GM19397 (cell line): ENCODE measurements around the gene GALNT9.

Experiments used
- ATAC-seq: cut with Tn5 transposase; IDR thresholded peaks from one replicate; pipeline ENCODE4 v1.9.1; 2021; ENCODE audit warnings: mild to moderate bottlenecking, moderate library complexity; ENCODE audit not compliant: unreplicated experiment

Gene GALNT9

DNA sequence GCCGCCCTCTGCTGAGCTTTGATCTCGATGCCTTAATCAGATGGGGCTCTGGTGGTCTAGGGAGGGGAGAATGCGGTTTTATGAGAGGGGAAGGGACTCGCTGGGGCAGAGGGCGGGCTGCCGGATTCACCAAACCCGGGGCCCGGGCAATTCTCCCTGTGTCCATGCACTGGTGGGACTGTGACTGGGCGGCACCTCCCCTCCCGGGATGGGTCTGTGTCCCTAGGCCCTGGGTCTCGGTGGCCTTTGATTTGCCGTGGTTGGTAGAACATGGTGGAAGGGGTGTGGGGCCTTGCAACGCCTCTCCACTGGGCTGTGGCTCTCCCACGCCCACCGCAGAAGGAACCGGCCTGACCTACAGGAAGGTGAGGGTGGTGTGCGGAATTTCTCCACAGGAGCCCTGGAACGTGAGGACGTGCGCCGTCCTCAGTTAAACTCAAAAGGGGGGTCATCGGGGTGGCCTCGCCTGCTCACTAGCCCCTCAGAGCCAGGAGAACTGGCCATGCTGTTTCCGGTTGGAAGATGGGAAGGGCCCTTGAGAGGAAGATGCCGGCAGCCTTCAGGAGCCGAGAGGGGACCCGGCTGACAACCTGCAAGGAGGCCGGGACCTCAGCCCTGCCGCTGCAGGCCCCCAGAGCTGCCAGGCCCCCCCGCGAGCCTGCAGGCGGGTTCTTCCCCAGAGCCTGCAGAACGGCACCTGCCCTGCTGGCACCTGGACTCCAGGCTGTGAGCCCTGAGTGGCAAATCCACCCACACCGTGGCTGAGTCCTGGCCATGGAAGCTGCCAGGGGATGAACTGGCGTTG lies 141.5 kb downstream of the GALNT9 start:
- ATAC-seq = no peak

DNA sequence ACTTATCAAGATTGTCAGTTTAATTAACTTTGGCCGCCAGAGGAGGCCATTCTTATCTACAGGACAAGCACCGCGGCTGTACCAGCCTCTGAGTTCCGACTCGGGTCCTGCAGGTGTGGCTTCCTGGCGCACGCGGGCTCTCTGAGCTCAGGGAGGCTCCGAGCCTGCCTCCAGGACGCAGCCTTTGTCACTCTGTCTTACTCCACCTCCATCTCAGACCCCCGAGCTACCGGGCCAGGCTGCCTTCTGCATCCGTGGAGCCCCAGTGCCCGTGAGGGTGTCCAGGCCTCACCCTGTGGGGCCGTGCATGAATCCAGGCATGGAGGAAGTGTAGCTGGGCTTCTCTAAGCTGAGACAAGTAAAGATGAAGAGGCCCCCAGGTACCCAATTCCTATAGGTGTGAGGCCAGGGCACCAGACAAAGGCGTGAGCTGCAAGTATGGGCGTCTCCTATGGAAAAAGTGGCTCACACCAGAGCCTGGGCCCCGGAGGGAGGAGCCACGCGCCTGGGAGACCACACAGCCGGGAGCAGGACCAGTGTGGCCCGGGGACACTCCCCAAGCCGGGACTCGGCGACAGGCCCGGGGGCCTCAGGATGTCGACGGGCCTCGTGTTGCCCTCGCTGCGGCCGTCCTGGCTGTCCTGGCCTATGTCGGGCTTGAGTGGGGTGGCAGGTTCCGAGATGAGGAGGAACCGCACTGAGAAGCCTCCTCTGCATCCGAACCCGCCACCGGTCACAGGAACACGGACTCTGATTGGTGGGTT lies 142.3 kb downstream of the GALNT9 start:
- ATAC-seq = no peak

DNA sequence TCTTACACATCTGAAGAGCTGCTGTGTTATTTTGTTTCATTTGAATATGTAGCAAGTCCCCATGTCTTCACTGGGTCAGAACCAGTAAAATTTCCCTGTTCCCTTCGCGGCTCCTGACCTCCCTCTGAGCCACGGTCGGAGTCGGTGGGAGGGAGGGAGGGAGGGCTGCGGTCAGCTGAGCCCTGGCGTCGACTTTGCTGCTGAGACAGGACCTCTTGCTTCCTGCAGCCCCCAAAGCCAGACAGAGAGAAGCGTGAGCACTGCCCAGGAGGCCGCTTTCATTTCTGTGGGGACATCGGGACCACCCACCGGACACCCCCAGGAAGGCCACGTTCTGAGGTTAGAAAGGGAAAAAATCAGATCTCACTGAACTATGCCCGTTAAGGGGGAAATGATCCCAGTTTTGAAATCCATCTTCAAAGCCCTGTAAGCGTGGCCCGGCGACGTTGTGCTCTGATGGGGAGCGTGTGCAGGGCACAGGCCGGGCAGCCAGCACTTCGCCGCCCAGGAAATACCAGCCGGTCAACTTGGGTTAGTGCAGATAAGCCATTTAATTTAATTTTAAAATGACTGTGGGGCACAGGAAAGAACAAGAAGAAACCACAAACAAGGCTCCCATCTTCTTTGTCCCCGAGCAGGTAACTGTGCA lies 143.1 kb downstream of the GALNT9 start:
- no peak for ATAC-seq

DNA sequence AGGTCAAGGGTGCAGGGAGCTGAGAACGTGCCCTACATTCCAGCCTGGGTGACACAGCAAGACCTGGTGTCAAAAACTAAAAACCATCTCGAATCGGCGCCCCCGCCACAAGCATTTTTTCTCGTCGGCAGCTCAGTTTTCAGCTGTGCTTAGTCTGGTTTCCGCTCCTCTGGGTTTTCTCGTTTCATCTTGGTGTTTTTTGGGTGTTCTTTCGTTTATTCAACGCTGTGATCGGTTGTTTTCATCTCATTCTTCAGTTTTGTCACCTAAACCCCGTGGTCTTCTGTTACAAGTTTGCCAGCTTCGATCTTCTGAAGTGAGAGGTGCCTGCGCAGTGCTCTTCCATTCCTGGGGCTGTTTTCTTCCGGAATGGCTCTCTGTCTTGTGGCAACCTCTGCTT lies 143.7 kb downstream of the GALNT9 start:
- no peak for ATAC-seq

DNA sequence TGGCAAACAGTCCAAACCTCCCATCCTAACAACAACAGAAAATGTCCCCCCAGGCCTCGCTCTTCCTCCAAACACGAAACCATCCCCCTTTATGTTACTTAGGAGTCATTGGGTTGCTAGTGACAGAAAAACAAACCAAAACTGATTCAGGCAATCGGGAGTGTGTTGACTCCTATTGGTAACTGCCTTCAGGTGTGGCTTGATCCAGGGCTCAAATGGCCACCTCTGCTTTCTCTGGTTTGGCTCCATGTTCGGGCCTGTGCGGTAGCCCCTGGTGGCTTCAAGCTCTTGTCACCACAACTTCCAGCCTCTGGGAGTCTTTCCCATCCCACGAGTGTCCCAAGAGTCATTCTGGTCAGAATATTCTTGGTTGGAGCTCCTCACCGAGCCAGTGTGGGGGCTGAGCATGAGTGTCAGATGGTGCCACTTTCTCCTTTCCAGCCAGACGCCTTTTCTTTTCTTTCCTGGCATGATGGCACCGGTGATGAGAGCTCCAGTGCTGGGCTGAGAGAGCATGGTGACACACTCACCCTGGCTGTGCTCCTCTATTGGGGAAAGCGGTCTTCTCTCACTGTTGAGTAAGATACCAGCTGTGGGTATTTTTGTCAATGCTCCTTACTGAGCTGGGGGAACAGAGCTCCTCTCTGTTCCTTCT lies 146.6 kb downstream of the GALNT9 start:
- no peak for ATAC-seq

DNA sequence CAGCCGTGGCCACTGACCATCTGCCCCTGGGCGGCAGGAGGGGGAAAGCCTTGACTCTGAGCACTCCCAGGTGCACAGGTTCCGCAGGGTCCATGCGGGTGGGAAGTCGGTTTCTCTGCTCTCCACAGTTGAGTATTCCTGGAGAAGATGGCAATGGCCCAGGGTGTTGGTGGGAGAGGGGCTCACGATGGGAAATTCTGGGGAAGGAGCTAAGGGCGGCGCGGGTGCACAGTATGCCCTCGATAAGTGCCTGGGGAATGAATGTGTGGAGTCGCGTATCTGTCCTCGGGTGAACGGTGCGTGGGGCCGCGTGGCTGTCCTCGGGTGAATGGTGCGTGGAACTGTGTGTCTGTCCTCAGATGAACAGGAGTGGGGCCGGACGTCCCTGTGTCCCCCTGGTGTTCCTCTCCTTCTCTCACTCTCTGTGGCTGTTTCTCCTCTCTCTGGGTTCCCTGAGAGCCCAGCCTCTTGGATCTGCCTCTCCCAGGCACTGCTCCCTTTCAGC lies 147.1 kb downstream of the GALNT9 start:
- ATAC-seq = no peak

DNA sequence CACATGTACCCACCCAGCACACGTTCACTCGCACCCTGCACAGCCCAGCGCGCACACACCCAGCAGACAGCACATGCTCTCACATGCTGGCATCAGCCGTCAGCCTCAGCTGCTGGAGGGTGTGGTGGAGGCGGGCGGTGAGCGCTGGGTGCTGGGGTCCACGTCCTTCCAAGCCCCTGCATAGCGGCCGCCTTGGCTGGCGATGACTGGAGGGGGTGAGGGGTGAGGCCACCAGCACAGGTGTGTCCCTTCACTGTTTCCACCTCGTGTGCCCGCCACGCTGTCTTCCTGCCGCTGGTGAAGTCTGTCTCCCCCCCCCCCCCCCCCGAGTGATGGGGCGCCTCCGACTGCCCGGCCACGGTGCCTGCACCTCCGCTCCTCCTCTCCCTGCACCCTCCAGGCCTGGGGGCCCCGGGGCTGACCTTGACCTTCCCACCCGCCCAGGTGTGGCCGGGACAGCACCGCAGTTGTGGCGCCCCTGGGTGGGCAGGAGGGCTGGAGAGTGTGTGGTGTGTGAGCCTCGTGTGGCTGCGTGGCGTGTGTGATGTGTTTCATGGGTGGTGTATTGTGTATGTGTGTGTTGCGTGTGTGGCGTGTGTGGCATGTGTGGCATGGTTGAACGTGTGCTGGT lies 147.7 kb downstream of the GALNT9 start:
- no peak for ATAC-seq

DNA sequence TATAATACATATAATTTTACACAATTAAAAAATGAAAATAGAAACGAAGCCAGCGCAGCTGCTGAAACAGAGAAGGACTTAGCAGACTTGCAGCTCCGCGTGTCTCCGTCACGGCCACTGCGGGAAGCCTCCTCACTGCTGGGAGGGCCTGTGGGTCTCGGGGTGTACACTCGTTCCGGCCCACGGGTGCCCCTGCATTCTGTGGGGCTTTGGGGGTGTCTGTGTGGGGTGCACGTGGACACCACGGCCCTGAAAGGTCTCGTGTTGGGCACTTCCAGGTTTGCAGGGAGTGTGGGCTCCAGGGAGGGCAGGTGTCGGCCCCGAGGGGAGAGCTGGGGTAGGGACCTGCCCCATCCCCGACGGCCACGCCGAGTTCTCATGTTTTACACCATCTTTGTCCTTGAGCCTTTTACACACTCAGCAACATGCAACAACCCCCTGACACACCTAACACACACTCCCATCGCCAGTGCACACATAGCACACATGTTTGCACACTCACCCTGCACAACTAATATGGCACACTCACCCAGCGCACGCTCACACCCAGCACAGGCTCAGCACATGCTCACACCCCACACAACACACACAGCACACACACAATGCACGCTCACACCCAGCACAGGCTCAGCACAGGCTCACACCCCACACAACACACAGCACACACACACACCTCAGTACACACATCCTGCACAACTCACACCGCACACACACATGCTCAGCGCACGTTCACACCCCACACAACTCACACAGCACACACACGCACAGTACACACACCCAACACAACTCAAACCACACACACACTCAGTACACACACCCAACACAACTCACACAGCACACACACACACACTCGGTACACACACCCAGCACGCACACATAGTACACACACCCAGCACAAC lies 148.5 kb downstream of the GALNT9 start:
- no peak for ATAC-seq

DNA sequence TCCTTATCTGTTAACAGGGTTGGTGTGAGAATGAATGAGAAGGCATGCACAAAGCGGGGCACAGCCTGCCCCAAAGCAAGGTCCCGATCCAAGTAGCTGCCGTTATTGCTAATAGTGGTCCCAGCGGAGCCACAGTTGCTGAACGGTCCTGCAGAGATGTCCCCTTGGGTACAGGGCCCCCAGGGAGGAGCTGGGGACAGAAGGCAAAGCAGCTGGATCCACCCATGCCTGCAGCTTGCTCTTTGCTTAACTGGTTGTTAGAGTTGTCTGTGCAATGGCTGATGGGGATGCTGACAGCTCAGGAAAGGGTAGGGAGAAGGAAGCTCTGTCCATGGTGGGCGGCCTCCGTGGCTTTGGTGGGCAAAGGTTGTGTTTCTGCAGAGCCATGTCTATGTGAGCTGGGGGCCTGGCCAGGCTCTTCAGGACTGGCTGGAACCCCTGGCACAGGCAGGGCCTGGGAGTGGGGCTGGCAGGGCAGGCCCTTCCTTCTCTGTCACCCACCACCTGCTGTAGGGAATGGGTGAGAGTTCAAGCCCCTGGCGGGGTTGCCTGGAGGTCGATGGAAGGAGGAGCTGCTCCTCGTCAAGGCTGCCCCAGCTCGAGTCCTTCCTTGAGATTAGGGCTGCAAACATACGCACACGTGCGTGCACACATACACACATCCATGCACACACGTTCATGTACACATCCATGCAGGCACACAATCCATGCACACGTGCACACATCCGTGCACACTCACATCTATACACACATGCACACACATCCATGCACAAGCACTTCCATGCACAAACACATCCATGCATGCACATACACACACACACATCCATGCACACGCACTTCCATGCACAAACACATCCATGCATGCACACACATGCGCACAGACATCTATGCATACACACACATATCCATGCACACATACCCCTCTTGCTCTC lies 149.7 kb downstream of the GALNT9 start:
- no peak for ATAC-seq

DNA sequence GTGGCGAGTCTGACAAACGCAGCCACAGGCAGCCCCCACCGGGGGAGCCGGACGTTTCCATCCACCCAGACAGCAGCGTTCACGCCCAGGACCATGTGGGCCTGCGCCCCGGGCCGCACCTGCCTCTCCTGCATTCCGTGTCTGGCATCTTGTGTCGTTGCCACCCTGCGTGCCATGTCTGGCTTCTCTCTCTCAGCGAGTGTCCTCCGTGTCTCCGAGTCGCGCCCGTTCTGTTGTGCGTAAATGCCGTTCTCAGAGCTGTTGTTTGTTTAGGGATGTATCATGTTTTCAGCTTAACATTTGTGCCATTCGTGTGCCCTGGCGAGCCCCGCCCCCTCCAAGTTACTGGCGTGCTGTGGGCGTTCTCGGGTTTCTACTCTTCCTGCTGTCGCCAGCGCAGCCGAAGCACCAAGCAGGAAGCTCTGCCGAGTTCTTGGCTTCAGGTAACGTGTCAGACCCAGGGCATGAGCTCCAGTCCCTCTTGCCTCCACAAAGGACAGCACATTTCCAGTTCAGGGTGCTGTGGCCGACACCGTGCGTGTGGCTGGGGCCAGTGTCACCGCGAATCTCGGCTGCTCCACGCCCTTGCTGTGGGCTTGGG lies 150.5 kb downstream of the GALNT9 start:
- no peak for ATAC-seq

DNA sequence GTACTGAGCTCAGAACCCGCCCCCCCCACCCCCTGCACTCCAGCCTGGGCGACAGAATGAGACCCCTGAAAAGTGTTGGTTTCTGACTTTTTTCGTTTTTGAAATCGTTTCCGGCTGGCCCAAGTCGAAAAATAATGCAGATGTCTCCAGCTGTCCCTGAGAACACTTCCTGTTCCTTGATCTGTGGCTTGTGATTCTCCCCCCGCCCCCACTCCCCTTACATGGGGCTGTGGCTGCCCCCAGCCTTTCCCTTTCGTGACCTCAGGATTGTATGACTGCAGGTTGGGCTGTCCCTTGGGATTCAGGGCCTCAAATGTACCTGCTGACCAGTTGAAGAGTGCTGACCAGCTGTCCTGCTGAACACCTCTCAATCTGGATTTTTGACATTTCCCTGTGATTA lies 151.1 kb downstream of the GALNT9 start:
- ATAC-seq = no peak

DNA sequence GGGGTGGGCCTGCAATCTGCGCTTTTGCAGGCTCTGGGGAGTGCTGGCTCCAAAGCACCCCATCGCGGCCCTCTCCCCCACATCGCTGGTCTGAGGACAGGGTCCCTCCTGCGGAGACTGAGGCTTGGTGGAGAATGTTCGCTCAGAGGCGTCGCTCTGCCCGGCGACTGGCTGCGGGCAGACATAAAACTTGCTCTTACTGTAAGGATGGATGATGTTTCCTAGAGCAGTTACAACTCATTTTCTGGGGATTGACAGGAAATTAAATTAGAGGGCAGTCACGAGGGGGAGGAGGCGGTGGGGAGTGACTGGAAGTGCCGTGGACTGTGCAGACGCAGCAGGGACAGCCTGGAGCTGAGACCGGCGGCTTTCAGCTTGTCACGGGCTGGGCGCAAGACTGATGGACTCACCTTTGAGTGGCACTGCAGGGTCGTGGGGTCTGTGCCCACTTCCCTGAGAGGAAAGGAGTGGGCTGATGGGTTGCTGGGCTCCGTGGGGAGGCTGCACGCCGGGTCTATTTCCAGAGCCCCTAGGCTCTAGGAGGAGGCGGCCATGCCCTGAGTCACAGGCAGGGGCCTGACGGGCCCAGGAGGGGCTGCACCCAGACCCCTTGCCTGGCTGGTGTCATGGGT lies 152.4 kb downstream of the GALNT9 start:
- ATAC-seq = no peak

DNA sequence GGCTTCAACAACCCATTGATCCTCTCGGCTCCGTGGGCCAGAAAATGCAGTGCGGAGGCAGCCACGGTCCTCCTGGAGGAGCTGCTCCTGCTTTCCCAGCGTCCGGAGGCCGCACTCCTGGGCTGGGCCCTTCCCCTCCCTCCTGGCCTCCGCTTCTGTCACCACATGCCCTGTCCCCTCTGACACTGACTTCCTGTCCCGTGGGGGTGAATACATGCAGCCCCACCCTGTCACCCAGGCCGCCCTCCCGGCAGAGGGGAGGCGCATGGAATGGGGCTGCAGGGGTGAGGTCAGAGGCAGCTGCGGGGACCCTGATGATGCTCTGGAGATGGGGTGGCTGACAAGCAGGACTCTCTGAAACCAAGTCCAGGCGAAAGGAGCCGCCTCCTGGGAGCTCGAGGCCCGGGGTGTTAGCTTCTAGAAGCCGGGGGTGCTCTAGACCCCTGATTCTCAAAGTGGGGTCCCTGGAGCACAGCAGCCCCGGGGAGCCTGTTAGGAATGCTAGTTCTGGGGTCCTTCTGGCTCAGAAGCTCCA lies 152.9 kb downstream of the GALNT9 start:
- no peak for ATAC-seq

DNA sequence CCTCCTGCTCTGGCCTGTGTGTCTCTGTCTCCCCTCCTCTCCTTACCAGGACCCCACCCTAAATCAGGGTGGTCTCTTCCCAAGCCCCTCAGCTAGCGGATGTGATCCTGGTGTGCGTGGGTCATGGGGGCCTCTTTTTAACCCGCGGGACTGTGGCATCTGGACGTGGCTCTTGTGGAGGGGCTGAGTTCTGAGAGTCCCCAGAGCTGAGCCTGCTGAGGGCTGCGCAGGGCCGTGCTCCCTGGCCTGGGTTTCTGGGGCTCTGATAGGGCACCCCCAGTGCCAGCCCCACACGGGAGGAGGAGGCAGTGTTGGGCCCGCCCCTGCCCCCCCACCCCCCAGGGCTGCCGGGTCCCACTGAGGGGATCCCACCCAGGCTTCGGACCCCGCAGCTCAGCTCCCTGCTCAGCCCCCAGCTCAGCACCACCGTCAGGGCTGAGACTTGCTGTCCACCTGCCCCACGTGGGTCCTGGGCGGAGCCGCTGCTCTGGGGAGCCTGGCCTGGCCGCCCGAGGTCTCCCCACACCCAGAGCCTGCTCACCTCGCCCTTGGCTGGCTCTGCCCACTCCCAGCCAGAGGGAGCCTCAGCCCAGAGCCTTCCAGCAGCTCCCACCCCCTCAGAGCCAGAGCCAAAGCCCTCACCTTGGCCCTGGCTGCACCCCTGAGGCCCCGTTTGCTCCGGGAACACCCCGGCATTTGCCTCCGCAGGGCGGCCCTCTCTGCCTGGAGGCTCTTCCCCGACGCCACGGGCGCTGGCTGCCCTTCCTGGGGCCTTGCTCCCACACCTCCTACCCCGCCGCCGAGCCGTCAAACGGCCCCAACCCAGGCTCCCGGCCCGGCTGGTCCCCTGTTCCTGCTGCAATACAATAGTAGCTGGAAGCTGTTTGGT lies 153.6 kb downstream of the GALNT9 start:
- ATAC-seq = no peak

DNA sequence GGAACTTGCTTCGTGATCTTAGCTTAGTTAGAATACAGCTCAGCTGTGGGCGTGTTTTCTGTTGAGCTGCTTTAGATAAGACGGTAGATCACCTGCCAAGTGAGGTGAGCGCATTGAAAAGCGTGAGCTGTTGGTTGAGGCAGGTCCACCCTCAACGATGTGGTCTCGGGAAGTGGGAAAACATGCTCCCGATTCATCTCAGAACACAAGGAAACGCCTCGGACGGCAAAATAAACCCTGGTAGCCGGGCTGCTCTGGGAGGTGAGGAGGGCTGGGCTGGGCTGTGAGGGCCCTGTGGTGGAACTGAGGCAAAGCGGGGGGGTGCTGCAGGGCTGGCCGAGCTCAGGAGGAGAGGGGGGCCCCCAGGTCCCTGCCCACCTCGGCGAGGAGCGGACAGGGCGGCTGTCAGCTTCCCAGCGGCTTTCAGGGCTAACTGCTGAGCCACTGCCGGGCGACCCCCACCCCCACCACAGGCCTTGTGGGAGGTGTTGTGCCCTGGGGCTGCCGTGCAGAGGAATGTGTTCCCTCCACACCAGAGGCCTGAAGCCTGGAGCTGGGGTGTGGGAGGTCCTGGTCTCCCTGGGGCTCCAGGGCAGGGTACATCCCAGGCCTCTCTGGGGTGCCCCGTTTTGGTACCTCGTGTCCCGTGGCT lies 154.4 kb downstream of the GALNT9 start:
- no peak for ATAC-seq
